ENCODE measurements around the gene ZNF436. TPM values are rescaled to one million over a fixed set of nuclear protein-coding genes. Genes with fewer than 3 reads are reported as not detected.
A peak's percentile ranks its signal among the peaks of the same experiment; 100 is the strongest.

Gene ZNF436
- total RNA-seq, 2 donors from 2014 or later: 8.9 to 10.3 TPM

DNA sequence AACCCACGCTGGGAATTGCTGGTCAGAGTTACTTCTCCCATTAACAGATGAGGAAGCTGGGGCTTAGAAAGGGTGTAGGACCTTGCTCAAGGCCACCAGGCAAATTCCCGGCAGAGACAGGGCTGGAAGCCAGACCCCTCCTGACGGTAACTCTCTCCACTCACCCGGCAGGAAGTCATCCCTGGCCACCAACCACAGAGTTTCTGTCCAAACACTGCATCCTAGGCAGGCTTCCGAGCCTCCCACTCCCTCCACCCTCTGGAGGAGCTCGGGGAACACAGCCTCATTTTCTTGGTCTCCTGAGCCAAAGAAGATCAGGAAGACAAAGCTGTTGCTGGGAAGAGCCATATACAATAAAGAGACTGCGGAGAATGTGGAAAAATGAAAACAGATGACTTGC, 25.0 kb upstream of the ZNF436 start:
- H3K27ac Mint-ChIP-seq: peak overlapping the region; percentile 24
- no peaks in the 10 kb centered on the region for H3K9me3 Mint-ChIP-seq
- peak overlapping the region; percentile 66 for H3K27ac ChIP-seq (ENCODE audit: low read depth, low read length)
- H3K9me3 ChIP-seq (ENCODE audit: control insufficient read depth, low read length): peaks cover 11% of the 10 kb centered on the region
- no peak overlapping the region for H3K4me3 Mint-ChIP-seq
- peaks cover 24% of the 10 kb centered on the region for H3K27me3 ChIP-seq (ENCODE audit: control insufficient read depth, insufficient read depth, low read length, poor library complexity, severe bottlenecking)
- H3K9ac ChIP-seq (ENCODE audit: extremely low read depth, low read length, poor library complexity, severe bottlenecking): no peak overlapping the region
- peaks cover 67% of the 10 kb centered on the region for H3K27me3 Mint-ChIP-seq (ENCODE audit: insufficient read depth)
- WGBS, 2 experiments (ENCODE audit: insufficient coverage in 1 of 2, insufficient read length in 1 of 2): 24 to 32% methylated on average over 2 to 7 of the region's 7 CpGs
- H3K36me3 ChIP-seq (ENCODE audit: control insufficient read depth, insufficient read depth, low read length): no peaks in the 10 kb centered on the region
- H3K4me3 ChIP-seq (ENCODE audit: low read length): no peak overlapping the region
- TF ChIP-seq, protein P1, sequence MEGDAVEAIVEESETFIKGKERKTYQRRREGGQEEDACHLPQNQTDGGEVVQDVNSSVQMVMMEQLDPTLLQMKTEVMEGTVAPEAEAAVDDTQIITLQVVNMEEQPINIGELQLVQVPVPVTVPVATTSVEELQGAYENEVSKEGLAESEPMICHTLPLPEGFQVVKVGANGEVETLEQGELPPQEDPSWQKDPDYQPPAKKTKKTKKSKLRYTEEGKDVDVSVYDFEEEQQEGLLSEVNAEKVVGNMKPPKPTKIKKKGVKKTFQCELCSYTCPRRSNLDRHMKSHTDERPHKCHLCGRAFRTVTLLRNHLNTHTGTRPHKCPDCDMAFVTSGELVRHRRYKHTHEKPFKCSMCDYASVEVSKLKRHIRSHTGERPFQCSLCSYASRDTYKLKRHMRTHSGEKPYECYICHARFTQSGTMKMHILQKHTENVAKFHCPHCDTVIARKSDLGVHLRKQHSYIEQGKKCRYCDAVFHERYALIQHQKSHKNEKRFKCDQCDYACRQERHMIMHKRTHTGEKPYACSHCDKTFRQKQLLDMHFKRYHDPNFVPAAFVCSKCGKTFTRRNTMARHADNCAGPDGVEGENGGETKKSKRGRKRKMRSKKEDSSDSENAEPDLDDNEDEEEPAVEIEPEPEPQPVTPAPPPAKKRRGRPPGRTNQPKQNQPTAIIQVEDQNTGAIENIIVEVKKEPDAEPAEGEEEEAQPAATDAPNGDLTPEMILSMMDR (conservative IDR thresholded peaks at IDR 0.05): peak; percentile 25
- peaks cover 14% of the 10 kb centered on the region for H3K4me1 Mint-ChIP-seq
- no peaks in the 10 kb centered on the region for H3K4me1 ChIP-seq (ENCODE audit: control insufficient read depth, insufficient read depth, low read length)
- H3K36me3 Mint-ChIP-seq (ENCODE audit: low read depth): no peaks in the 10 kb centered on the region
- peak; percentile 84 for DNase-seq

DNA sequence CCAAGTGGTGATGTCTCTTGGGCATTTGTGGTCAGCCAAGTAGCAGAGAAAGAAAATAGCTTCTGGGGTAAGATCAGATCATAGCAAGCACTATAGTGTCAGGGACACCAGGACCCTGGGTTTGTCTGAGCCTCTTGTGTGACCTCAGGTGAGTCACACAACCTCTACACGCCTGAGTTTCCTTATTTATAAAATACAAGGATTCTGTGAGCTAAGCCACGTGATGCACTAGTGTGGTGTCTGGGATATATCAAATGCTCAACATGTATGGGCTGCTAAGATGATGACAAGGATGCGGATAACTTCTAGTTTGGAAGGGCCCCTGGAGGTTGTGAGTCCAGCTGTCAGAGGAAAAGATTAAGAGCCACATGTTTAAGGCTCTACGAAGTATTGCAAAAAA, 24.5 kb upstream of the ZNF436 start:
- H3K27ac Mint-ChIP-seq: no peak overlapping the region
- H3K4me3 Mint-ChIP-seq: no peak overlapping the region
- no peak overlapping the region for H3K9ac ChIP-seq (ENCODE audit: extremely low read depth, low read length, poor library complexity, severe bottlenecking)
- peaks cover 67% of the 10 kb centered on the region for H3K27me3 Mint-ChIP-seq (ENCODE audit: insufficient read depth)
- H3K4me1 ChIP-seq (ENCODE audit: control insufficient read depth, insufficient read depth, low read length): no peaks in the 10 kb centered on the region
- H3K9me3 ChIP-seq (ENCODE audit: control insufficient read depth, low read length): peaks cover 6% of the 10 kb centered on the region
- H3K4me3 ChIP-seq (ENCODE audit: low read length): no peak overlapping the region
- TF ChIP-seq, protein P1 (conservative IDR thresholded peaks at IDR 0.05): no peak
- no peaks in the 10 kb centered on the region for H3K9me3 Mint-ChIP-seq
- H3K36me3 Mint-ChIP-seq (ENCODE audit: low read depth): no peaks in the 10 kb centered on the region
- H3K4me1 Mint-ChIP-seq: peaks cover 15% of the 10 kb centered on the region
- H3K36me3 ChIP-seq (ENCODE audit: control insufficient read depth, insufficient read depth, low read length): no peaks in the 10 kb centered on the region
- no peak overlapping the region for H3K27ac ChIP-seq (ENCODE audit: low read depth, low read length)
- H3K27me3 ChIP-seq (ENCODE audit: control insufficient read depth, insufficient read depth, low read length, poor library complexity, severe bottlenecking): peaks cover 24% of the 10 kb centered on the region
- DNase-seq: no peak
- WGBS, 2 experiments (ENCODE audit: insufficient coverage in 1 of 2, insufficient read length in 1 of 2): 92 to 100% methylated on average over 2 to 4 of the region's 4 CpGs

DNA sequence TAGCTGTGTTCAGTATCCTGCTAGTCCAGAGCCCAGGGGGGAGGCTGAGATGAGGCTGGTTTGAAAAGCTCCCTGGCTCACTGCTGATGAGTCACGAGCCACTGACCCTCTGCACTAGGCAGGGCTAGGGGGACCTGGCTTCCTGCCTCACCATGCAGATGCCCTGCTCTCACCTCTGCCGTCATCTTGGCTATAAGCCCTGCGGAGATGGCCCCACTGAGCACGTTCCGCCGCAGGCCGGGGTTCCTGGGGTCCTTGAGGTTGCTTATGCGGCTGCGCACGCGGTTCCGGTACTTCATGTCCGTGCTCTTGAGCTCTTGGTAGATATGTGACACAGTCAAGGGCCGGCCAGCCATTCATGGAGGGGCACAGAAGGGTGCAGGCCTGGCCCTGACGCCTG, 24.1 kb upstream of the ZNF436 start:
- no peak overlapping the region for H3K27ac Mint-ChIP-seq
- H3K4me1 Mint-ChIP-seq: peaks cover 15% of the 10 kb centered on the region
- DNase-seq: peak; percentile 47
- TF ChIP-seq, protein P1 (conservative IDR thresholded peaks at IDR 0.05): no peak
- Histone ChIP-seq H3K4me3 (ENCODE audit: low read length) (no peak overlapping the region), H3K36me3 (ENCODE audit: control insufficient read depth, insufficient read depth, low read length) (no peaks in the 10 kb centered on the region), H3K9ac (ENCODE audit: extremely low read depth, low read length, poor library complexity, severe bottlenecking) (no peak overlapping the region), H3K9me3 (ENCODE audit: control insufficient read depth, low read length) (peaks cover 5% of the 10 kb centered on the region), H3K27ac (ENCODE audit: low read depth, low read length) (no peak overlapping the region), H3K4me1 (ENCODE audit: control insufficient read depth, insufficient read depth, low read length) (no peaks in the 10 kb centered on the region), H3K27me3 (ENCODE audit: control insufficient read depth, insufficient read depth, low read length, poor library complexity, severe bottlenecking) (peaks cover 24% of the 10 kb centered on the region)
- no peak overlapping the region for H3K4me3 Mint-ChIP-seq
- H3K9me3 Mint-ChIP-seq: no peaks in the 10 kb centered on the region
- WGBS, 2 experiments (ENCODE audit: insufficient coverage in 1 of 2, insufficient read length in 1 of 2): 91 to 95% methylated on average over 12 to 15 of the region's 15 CpGs
- no peaks in the 10 kb centered on the region for H3K36me3 Mint-ChIP-seq (ENCODE audit: low read depth)
- H3K27me3 Mint-ChIP-seq (ENCODE audit: insufficient read depth): peaks cover 69% of the 10 kb centered on the region
